ENCODE measurements around the gene COL12A1. TPM values are rescaled to one million over a fixed set of nuclear protein-coding genes. Genes with fewer than 3 reads are reported as not detected.

Gene COL12A1
- total RNA-seq, 1 experiment from 2014 or later, result 12.5 TPM

- Histone ChIP-seq H3K4me2 (peak overlapping the region; percentile 93), H3K9me3 (ENCODE audit: insufficient read depth, low read depth) (no peaks in the 10 kb centered on the region), H3K4me1 (replicated peaks; ENCODE audit: insufficient read depth) (peaks cover 11% of the 10 kb centered on the region; the same call in 1 of the 2 replicates), H4K20me1 (ENCODE audit: insufficient read depth) (no peaks in the 10 kb centered on the region), H3K9me2 (ENCODE audit: insufficient read depth) (no peaks in the 10 kb centered on the region), H3K27ac (no peak overlapping the region), H2AFZ (peak overlapping the region; percentile 83; the same call in 1 of the 2 replicates), H3K27me3 (ENCODE audit: insufficient read depth, low read depth) (0 out of 2 replicates have a peak, but pooled peaks cover 4% of the 10 kb centered on the region), H3F3A (ENCODE audit: insufficient read depth, low read depth) (peaks cover 8% of the 10 kb centered on the region; the same call in 1 of the 2 replicates), H3K79me2 (ENCODE audit: low read depth) (no peaks in the 10 kb centered on the region), H3K4me3 (peak overlapping the region; percentile 60), H3K36me3 (ENCODE audit: low read depth) (no peaks in the 10 kb centered on the region)
- ChIA-PET CTCF (interaction anchor here (0.7 kb wide), 1 partner anchor 1113 kb away, joined by 3 read pairs; no protein-coding TSS in a partner anchor), POLR2A (ENCODE audit: unreplicated experiment) (no interaction called here)
- intact Hi-C loops (cut with micrococcal nuclease; ENCODE audit: unreplicated experiment), result loop anchor here (1.0 to 10.0 kb wide), 9 partner anchors 209 to 1529 kb away; no protein-coding TSS in a partner anchor
- no peak for DNase-seq
- TF ChIP-seq EZH2 (IDR thresholded peaks at IDR 0.05; ENCODE audit: low read depth) (no peak), CTCF (conservative IDR thresholded peaks at IDR 0.05) (no peak)
- no TSS peak for BruUV-seq (replicated peaks)
Observed at GRCh38 chr6:75203721-75204120, 2.1 kb downstream of the COL12A1 start.

- no peaks in the 10 kb centered on the region for H3K27me3 ChIP-seq (ENCODE audit: insufficient read depth, low read depth)
- H2AFZ ChIP-seq, result no peak overlapping the region
- TF ChIP-seq EZH2 (IDR thresholded peaks at IDR 0.05; ENCODE audit: low read depth), result no peak
- TF ChIP-seq CTCF (conservative IDR thresholded peaks at IDR 0.05), result no peak
- intact Hi-C loops (cut with micrococcal nuclease; ENCODE audit: unreplicated experiment), result loop anchor here (5.0 to 10.0 kb wide), 6 partner anchors 208 to 1528 kb away; no protein-coding TSS in a partner anchor
- H3K27ac ChIP-seq, result no peak overlapping the region
- no peaks in the 10 kb centered on the region for H3K9me2 ChIP-seq (ENCODE audit: insufficient read depth)
- ChIA-PET CTCF (no interaction called here), POLR2A (ENCODE audit: unreplicated experiment) (no interaction called here)
- no peaks in the 10 kb centered on the region for H3K9me3 ChIP-seq (ENCODE audit: insufficient read depth, low read depth)
- H3K4me3 ChIP-seq, result no peak overlapping the region
- DNase-seq, result no peak
- no TSS peak for BruUV-seq (replicated peaks)
- no peaks in the 10 kb centered on the region for H4K20me1 ChIP-seq (ENCODE audit: insufficient read depth)
- H3K4me1 ChIP-seq (replicated peaks; ENCODE audit: insufficient read depth), result 0 out of 2 replicates have a peak, but pooled peaks cover 11% of the 10 kb centered on the region
- H3K79me2 ChIP-seq (ENCODE audit: low read depth), result no peaks in the 10 kb centered on the region
- no peaks in the 10 kb centered on the region for H3K36me3 ChIP-seq (ENCODE audit: low read depth)
- no peak overlapping the region for H3K4me2 ChIP-seq
- H3F3A ChIP-seq (ENCODE audit: insufficient read depth, low read depth), result peaks cover 8% of the 10 kb centered on the region; the same call in 1 of the 2 replicates
Observed at GRCh38 chr6:75202676-75203131, 3.1 kb downstream of the COL12A1 start.

GRCh38 chr6:75201901-75202672 is 3.8 kb downstream of the COL12A1 start:
- POLR2A ChIA-PET (ENCODE audit: unreplicated experiment), result no interaction called here
- TF ChIP-seq EZH2 (IDR thresholded peaks at IDR 0.05; ENCODE audit: low read depth), result no peak
- TF ChIP-seq CTCF (conservative IDR thresholded peaks at IDR 0.05), result no peak
- intact Hi-C loops (cut with micrococcal nuclease; ENCODE audit: unreplicated experiment), result loop anchor here (5.0 to 10.0 kb wide), 6 partner anchors 207 to 1527 kb away; no protein-coding TSS in a partner anchor
- Histone ChIP-seq H3F3A (ENCODE audit: insufficient read depth, low read depth) (peaks cover 8% of the 10 kb centered on the region; the same call in 1 of the 2 replicates), H3K4me3 (no peak overlapping the region), H2AFZ (no peak overlapping the region), H4K20me1 (ENCODE audit: insufficient read depth) (no peaks in the 10 kb centered on the region), H3K4me2 (no peak overlapping the region), H3K27me3 (ENCODE audit: insufficient read depth, low read depth) (no peaks in the 10 kb centered on the region), H3K79me2 (ENCODE audit: low read depth) (no peaks in the 10 kb centered on the region), H3K36me3 (ENCODE audit: low read depth) (no peaks in the 10 kb centered on the region), H3K27ac (no peak overlapping the region), H3K9me2 (ENCODE audit: insufficient read depth) (no peaks in the 10 kb centered on the region), H3K4me1 (replicated peaks; ENCODE audit: insufficient read depth) (0 out of 2 replicates have a peak, but pooled peaks cover 11% of the 10 kb centered on the region), H3K9me3 (ENCODE audit: insufficient read depth, low read depth) (no peaks in the 10 kb centered on the region)
- CTCF ChIA-PET, result no interaction called here
- DNase-seq, result no peak
- no TSS peak for BruUV-seq (replicated peaks)
